Peyer's patch (tissue), 4 donors: ENCODE measurements around the gene VPS50.

ENCODE experiments used
- POLR2A ChIP-seq, 2 donors: fragments of 450-650 bp; IDR thresholded peaks; one replicate each; pipeline ENCODE4 v1.5.1; 2017; ENCODE audit warnings: antibody characterized with exemption in 2 of 2, mild to moderate bottlenecking in 2 of 2, moderate library complexity in 2 of 2
- TF ChIP-seq, protein P1 (sequence below), 6 experiments: fragments of 450-650 bp in 4 of 6; fragments of 200-600 bp in 2 of 6; sonication (generic) in 1 of 6; IDR thresholded peaks; one replicate each; pipeline ENCODE4 v1.5.1; 2017 to 2019; ENCODE audit warnings: antibody characterized with exemption in 6 of 6, mild to moderate bottlenecking in 3 of 6, moderate library complexity in 1 of 6

DNA sequence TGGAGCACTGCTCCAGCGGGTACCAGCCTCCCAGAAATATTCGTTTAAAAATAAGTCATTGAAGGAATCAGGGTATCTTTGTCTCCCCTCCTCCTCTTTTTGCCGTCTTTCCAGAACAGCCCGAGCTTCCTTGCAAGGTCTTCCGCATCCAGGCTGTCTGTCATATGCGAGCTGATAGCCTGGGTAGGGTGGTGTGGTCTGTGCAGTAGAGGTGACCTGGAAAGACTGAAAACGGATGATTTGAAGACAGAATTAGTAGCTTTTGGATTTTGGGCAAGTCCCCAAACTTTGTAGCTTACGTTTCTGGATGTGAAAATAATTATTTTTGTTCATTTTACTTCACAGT, 480 bp downstream of the VPS50 start:
- TF ChIP-seq, protein P1, sequence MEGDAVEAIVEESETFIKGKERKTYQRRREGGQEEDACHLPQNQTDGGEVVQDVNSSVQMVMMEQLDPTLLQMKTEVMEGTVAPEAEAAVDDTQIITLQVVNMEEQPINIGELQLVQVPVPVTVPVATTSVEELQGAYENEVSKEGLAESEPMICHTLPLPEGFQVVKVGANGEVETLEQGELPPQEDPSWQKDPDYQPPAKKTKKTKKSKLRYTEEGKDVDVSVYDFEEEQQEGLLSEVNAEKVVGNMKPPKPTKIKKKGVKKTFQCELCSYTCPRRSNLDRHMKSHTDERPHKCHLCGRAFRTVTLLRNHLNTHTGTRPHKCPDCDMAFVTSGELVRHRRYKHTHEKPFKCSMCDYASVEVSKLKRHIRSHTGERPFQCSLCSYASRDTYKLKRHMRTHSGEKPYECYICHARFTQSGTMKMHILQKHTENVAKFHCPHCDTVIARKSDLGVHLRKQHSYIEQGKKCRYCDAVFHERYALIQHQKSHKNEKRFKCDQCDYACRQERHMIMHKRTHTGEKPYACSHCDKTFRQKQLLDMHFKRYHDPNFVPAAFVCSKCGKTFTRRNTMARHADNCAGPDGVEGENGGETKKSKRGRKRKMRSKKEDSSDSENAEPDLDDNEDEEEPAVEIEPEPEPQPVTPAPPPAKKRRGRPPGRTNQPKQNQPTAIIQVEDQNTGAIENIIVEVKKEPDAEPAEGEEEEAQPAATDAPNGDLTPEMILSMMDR (IDR thresholded peaks at IDR 0.05): no peak
- TF ChIP-seq POLR2A (IDR thresholded peaks at IDR 0.05): no peak
